Measurements from ENCODE around the gene MFSD2B. TPM values are rescaled to one million over a fixed set of nuclear protein-coding genes. Genes with fewer than 3 reads are reported as not detected.
"Not testable (repeated sequence)": the region's sequence is repeated elsewhere in the genome, so short reads cannot be mapped to it uniquely, and the experiment has no call there.

MFSD2B gene
- total RNA-seq, 2 experiments from 2014 or later, result 0.15 to 0.24 TPM

DNA sequence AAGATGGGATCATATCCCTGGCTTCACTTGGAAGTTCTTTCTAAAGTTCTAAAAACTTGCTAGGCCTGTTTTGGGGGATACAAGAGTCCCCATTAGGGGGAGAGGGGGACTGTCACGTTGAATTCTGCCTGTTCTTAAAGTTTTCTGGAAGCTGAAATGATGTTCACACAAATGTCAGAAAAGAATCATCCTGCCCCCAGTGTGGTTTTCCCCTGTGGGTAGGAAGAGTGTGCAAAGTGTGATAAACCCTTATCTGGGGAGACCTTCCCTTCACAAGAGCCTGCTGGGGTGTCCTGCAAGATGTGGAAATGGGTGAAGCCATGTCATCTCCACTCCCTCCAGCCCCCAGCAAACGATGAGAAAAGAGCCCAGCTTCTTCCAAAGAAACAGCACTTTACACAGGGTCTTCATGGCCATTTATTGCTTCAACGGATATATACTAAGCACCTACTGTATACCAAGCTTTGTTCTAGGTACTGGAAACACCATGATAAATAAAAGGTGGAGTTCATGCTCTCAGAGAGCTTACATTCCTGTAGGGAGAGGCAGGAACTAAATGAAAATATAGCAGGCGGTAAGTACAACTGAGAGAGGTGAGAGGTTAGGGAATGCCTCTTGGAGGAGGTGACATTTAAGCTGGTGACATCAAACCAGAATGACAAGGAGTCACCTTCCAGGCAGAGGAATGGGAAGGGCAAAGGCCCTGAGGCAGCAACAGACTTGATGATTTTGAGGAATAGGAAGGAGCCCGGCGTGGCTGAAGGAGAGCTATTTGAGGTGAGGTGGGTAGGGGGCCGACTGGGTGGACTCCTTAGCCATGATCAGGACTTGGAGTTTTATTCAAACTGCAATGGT is 1.6 kb downstream of the MFSD2B start:
- Mint-ChIP-seq H3K9me3 (no peaks in the 10 kb centered on the region), H3K4me1 (ENCODE audit: low read depth) (peaks cover 2% of the 10 kb centered on the region), H3K27me3 (ENCODE audit: low read depth) (peaks cover 34% of the 10 kb centered on the region), H3K4me3 (no peak overlapping the region), H3K27ac (no peak overlapping the region), H3K36me3 (ENCODE audit: low read depth) (no peaks in the 10 kb centered on the region)
- intact Hi-C loops (cut with micrococcal nuclease), result no loop called here
- CTCF ChIA-PET, result interaction anchor here (0.6 to 1.3 kb wide), 3 partner anchors 18 to 186 kb away, joined by 3 to 4 read pairs (median 4); no protein-coding TSS in a partner anchor
- DNase-seq, result no peak

DNA sequence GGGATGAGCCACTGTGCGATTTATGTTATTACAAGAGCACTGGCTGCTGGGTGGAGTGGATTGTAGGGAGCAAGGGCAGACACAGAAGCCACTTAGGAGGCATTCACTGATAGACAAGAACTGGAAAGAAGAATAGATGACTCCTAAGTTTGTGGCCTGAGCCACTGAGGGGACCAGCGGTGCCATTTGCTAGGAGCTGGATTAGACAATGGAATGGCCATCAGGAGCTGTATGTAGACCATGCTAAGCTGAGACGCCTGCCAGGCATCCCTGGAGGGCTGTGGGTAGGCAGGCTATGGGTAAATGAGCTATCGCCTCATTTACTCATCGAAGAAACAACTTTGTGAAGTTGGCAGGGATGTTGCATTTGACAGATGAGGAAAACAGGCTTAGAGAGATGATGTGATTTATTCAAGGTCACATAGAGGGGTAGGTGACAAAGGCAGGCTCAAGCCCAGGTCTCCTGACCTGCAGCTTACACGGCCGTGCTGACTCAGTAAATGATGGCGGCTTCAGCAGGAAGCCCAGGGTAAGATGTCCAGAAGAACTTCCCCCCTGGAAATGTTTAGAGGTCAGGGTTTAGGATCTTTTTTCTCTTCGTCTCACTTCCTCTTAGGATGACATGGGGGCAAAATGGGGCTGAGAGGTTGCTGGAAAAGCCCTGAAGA is 2.8 kb downstream of the MFSD2B start:
- CTCF ChIA-PET, result interaction anchor here (0.9 kb wide), 1 partner anchor 19 kb away, joined by 3 read pairs; no protein-coding TSS in a partner anchor
- intact Hi-C loops (cut with micrococcal nuclease), result no loop called here
- Mint-ChIP-seq H3K4me1 (ENCODE audit: low read depth) (peaks cover 2% of the 10 kb centered on the region), H3K27me3 (ENCODE audit: low read depth) (peaks cover 34% of the 10 kb centered on the region), H3K4me3 (no peak overlapping the region), H3K9me3 (no peaks in the 10 kb centered on the region), H3K27ac (no peak overlapping the region), H3K36me3 (ENCODE audit: low read depth) (no peaks in the 10 kb centered on the region)
- DNase-seq, result no peak

GRCh38 chr2:24014902-24015301 is 5.0 kb downstream of the MFSD2B start:
- peaks cover 17% of the 10 kb centered on the region for H3K27me3 Mint-ChIP-seq (ENCODE audit: low read depth)
- intact Hi-C loops (cut with micrococcal nuclease); DNase-seq; H3K27ac Mint-ChIP-seq; H3K36me3 Mint-ChIP-seq (ENCODE audit: low read depth); H3K4me3 Mint-ChIP-seq; H3K4me1 Mint-ChIP-seq (ENCODE audit: low read depth); H3K9me3 Mint-ChIP-seq: not testable (repeated sequence)
- CTCF ChIA-PET, result interaction anchor here (0.7 kb wide), 1 partner anchor 70 kb away, joined by 3 read pairs; no protein-coding TSS in a partner anchor

- Mint-ChIP-seq H3K9me3 (no peaks in the 10 kb centered on the region), H3K36me3 (ENCODE audit: low read depth) (no peaks in the 10 kb centered on the region), H3K4me1 (ENCODE audit: low read depth) (no peaks in the 10 kb centered on the region), H3K27me3 (ENCODE audit: low read depth) (peaks cover 15% of the 10 kb centered on the region), H3K4me3 (no peak overlapping the region), H3K27ac (no peak overlapping the region)
- intact Hi-C loops (cut with micrococcal nuclease), result no loop called here
- CTCF ChIA-PET, result interaction anchor here (0.7 kb wide), 1 partner anchor 69 kb away, joined by 3 read pairs; no protein-coding TSS in a partner anchor
- DNase-seq, result no peak
These were observed 5.9 kb downstream of the MFSD2B start for GRCh38 chr2:24015562-24016375.

DNA sequence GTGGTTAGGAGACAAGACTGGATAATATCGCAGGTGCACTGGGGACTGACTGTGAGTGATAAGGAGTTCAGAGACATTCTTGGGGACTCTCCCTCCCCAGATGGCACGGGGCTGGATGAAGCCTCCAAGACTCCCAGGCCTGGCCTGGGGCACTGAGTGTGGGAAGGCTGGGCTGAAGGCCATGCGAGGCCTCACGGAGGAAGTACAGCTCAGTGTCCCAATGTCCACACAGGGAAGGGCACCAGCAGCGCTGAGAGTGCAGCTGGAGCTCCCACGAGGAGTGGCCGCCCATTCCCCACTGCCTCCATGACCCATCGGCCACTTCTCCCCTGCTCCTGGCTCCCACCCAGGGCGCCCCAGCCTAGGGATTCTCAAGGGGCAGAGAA is 6.5 kb downstream of the MFSD2B start:
- no peak overlapping the region for H3K4me3 Mint-ChIP-seq
- no peak for DNase-seq
- peaks cover 10% of the 10 kb centered on the region for H3K27me3 Mint-ChIP-seq (ENCODE audit: low read depth)
- H3K36me3 Mint-ChIP-seq (ENCODE audit: low read depth), result no peaks in the 10 kb centered on the region
- no peaks in the 10 kb centered on the region for H3K9me3 Mint-ChIP-seq
- H3K4me1 Mint-ChIP-seq (ENCODE audit: low read depth), result no peaks in the 10 kb centered on the region
- CTCF ChIA-PET, result no interaction called here
- no peak overlapping the region for H3K27ac Mint-ChIP-seq
- intact Hi-C loops (cut with micrococcal nuclease), result no loop called here

DNA sequence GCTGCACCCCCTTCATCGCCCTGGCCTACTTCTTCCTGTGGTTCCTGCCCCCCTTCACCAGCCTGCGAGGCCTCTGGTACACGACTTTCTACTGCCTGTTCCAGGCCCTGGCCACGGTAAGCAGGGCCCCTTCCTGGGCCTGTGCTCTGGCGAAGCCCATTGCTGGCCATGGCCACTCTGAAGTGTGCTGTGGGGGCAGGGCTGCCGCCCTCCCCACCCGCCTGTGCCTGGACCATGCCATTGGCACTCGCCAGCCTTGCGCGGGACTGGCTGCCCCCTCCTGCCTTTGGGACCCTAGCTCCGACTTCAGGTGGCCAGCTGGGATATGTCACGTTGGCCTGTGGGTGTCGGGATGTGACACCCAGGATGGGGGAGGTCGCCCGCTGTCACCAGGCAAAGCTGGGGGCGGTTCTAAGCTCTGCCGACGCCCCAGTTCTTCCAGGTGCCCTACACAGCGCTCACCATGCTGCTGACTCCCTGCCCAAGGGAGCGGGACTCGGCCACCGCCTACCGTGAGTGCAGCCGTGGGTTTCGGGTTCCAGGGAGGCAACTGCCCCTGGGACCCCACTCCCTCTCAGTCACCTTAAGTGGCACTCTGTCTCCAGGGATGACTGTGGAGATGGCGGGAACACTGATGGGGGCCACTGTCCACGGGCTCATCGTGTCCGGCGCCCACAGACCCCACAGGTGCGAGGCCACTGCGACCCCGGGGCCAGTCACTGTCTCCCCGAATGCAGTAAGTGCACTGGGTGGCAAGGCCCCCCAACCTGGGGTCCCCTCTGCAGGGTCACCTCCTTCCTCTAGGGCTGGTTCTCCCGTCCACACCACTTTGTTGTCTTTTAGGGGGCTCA is 7.2 kb downstream of the MFSD2B start:
- Mint-ChIP-seq H3K9me3 (no peaks in the 10 kb centered on the region), H3K27me3 (ENCODE audit: low read depth) (peaks cover 4% of the 10 kb centered on the region), H3K36me3 (ENCODE audit: low read depth) (no peaks in the 10 kb centered on the region), H3K27ac (no peak overlapping the region), H3K4me3 (no peak overlapping the region), H3K4me1 (ENCODE audit: low read depth) (no peaks in the 10 kb centered on the region)
- no peak for DNase-seq
- CTCF ChIA-PET, result no interaction called here
- intact Hi-C loops (cut with micrococcal nuclease), result no loop called here

DNA sequence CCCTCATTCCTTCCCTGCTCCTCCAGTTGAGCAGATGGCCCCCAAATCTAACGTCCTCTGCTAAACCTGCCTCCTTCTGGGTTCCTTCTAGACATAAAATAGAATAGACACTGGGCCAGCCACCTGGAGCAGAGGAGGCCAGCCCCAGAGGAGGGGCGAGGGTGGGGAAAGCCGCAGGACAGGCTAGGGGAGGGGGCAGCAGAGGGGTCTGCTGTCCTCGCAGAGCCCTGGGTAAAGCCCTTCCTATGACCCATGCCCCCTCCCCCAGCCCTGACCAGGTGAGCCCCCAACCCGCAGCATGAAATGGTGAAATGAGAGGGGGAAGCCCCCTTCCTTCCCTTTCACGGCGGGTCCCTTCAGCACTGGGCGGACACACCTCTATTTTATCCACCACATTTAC is 7.8 kb downstream of the MFSD2B start:
- no peak overlapping the region for H3K4me3 Mint-ChIP-seq
- peaks cover under 1% of the 10 kb centered on the region for H3K27me3 Mint-ChIP-seq (ENCODE audit: low read depth)
- H3K9me3 Mint-ChIP-seq, result no peaks in the 10 kb centered on the region
- no peak for DNase-seq
- peaks cover under 1% of the 10 kb centered on the region for H3K36me3 Mint-ChIP-seq (ENCODE audit: low read depth)
- intact Hi-C loops (cut with micrococcal nuclease), result no loop called here
- H3K27ac Mint-ChIP-seq, result no peak overlapping the region
- H3K4me1 Mint-ChIP-seq (ENCODE audit: low read depth), result no peaks in the 10 kb centered on the region
- CTCF ChIA-PET, result no interaction called here

DNA sequence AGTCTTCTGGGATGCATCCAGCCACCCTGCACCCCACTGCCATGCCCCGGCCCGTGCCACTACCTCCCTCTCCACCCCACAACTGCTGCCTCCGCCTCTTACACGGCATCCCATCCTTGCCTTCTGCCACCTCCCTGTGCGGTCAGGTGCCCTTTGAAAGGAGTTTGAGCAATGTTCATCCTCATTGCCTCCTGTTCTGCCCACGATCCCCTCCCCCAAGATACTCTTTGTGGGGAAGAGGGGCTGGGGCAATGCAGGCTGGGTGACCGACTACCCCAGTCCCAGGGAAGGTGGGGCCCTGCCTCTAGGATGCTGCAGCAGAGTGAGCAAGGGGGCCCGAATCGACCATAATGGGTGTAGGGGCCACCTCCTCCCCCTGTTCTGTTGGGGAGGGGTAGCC is 8.4 kb downstream of the MFSD2B start:
- Mint-ChIP-seq H3K27me3 (ENCODE audit: low read depth) (no peaks in the 10 kb centered on the region), H3K36me3 (ENCODE audit: low read depth) (peaks cover 4% of the 10 kb centered on the region)

GRCh38 chr2:24019729-24020128 is 9.8 kb downstream of the MFSD2B start:
- intact Hi-C loops (cut with micrococcal nuclease), result loop anchor here (2.0 kb wide), 1 partner anchor 145 kb away; no protein-coding TSS in a partner anchor
- CTCF ChIA-PET, result no interaction called here
- DNase-seq, result no peak
- Mint-ChIP-seq H3K27ac (no peak overlapping the region), H3K36me3 (ENCODE audit: low read depth) (peaks cover 6% of the 10 kb centered on the region), H3K27me3 (ENCODE audit: low read depth) (no peaks in the 10 kb centered on the region), H3K4me3 (no peak overlapping the region), H3K9me3 (no peaks in the 10 kb centered on the region), H3K4me1 (ENCODE audit: low read depth) (no peaks in the 10 kb centered on the region)

More for the DNA sequence above, 8.4 kb downstream of the MFSD2B start:
- Mint-ChIP-seq H3K27ac (no peak overlapping the region), H3K4me3 (no peak overlapping the region), H3K4me1 (ENCODE audit: low read depth) (no peaks in the 10 kb centered on the region), H3K9me3 (no peaks in the 10 kb centered on the region)
- intact Hi-C loops (cut with micrococcal nuclease), result no loop called here
- CTCF ChIA-PET, result no interaction called here
- DNase-seq, result no peak

- Mint-ChIP-seq H3K4me1 (ENCODE audit: low read depth) (no peaks in the 10 kb centered on the region), H3K36me3 (ENCODE audit: low read depth) (peaks cover 6% of the 10 kb centered on the region), H3K4me3 (no peak overlapping the region), H3K9me3 (no peaks in the 10 kb centered on the region), H3K27me3 (ENCODE audit: low read depth) (no peaks in the 10 kb centered on the region), H3K27ac (no peak overlapping the region)
- intact Hi-C loops (cut with micrococcal nuclease), result loop anchor here (2.0 kb wide), 1 partner anchor 145 kb away; no protein-coding TSS in a partner anchor
- CTCF ChIA-PET, result no interaction called here
- no peak for DNase-seq
These were observed 10.4 kb downstream of the MFSD2B start for GRCh38 chr2:24020244-24020643.

DNA sequence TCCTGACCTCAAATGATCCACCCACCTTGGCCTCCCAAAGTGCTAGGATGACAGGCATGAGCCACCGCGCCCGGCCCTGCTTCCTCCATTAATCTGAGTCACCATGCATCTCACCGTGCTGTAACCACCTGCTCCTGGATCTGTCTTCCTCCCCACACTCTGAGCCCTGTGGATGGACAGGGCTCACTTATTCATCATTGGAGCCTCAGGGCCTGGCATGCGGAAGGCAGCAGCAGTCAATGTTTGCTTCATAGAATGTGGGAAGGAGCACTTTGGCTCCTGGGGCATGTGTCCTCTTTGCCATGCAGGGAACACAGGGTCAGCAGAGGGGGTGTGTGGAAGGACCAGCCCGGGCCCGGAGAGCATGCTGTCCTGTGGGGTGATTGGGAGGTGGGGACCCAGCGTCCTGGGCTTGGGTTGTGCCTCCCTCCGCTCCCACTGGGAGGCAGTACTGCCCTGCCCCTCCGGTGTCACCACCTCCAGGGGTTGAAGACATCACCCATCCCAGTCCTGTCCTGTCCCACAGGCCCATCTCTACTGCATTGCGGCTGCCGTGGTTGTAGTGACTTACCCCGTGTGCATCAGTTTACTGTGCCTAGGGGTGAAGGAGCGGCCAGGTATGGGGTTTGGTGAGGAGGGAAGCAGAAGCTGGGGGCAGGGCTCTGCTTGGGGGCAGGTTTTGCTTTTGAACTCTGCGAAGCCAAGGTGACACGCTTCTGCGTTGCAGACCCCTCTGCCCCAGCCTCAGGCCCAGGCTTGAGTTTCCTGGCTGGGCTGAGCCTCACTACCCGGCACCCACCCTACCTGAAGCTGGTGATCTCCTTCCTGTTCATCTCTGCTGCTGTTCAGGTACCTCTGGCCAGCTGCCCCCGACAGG is 11.5 kb downstream of the MFSD2B start:
- H3K27ac Mint-ChIP-seq, result no peak overlapping the region
- CTCF ChIA-PET, result no interaction called here
- no peaks in the 10 kb centered on the region for H3K4me1 Mint-ChIP-seq (ENCODE audit: low read depth)
- no peaks in the 10 kb centered on the region for H3K27me3 Mint-ChIP-seq (ENCODE audit: low read depth)
- no peaks in the 10 kb centered on the region for H3K9me3 Mint-ChIP-seq
- intact Hi-C loops (cut with micrococcal nuclease), result loop anchor here (1.0 to 2.0 kb wide), 2 partner anchors 63 to 143 kb away; partner anchors contain the start of gene TP53I3
- H3K4me3 Mint-ChIP-seq, result no peak overlapping the region
- peak; percentile 44 for DNase-seq
- H3K36me3 Mint-ChIP-seq (ENCODE audit: low read depth), result peaks cover 11% of the 10 kb centered on the region
